ENCODE data around the gene PRRC2B. TPM values are rescaled to one million over a fixed set of nuclear protein-coding genes. Genes with fewer than 3 reads are reported as not detected.

The PRRC2B gene
- total RNA-seq, 1 experiment from 2014 or later, result 170 TPM

GRCh38 chr9:131522257-131523085 lies 128.6 kb downstream of the PRRC2B start:
- ATAC-seq (no peak), DNase-seq (ENCODE audit: low read depth, low spot score) (no peak)
- intact Hi-C loops (cut with micrococcal nuclease), result no loop called here
- Histone ChIP-seq H4K20me1 (ENCODE audit: insufficient read depth) (no peaks in the 10 kb centered on the region), H3K4me1 (ENCODE audit: control insufficient read depth in 1 of 2, insufficient read depth in 2 of 2, low read length in 2 of 2) (no peaks in the 10 kb centered on the region), H3K36me3 (ENCODE audit: control insufficient read depth in 1 of 2, insufficient read depth in 2 of 2, low read length in 2 of 2) (peaks cover 9 to 28% of the 10 kb centered on the region in 2 experiments; a peak in 3 of 4 replicates), H3K27me3 (ENCODE audit: insufficient read depth, low read length) (no peaks in the 10 kb centered on the region), H3K4me3 (replicated peaks in 1 of 2; ENCODE audit: low read depth in 1 of 2, low read length in 2 of 2) (no peak overlapping the region), H3K4me2 (ENCODE audit: low read length) (no peak overlapping the region), H2AFZ (ENCODE audit: low read depth, low read length, poor library complexity, severe bottlenecking) (no peak overlapping the region), H3K9ac (ENCODE audit: low read length) (no peak overlapping the region), H3K79me2 (ENCODE audit: insufficient read depth, low read length) (no peaks in the 10 kb centered on the region), H3K9me2 (ENCODE audit: insufficient read depth) (no peaks in the 10 kb centered on the region), H3K27ac (ENCODE audit: low read depth, low read length) (no peak overlapping the region), H3K9me3 (ENCODE audit: control insufficient read depth in 1 of 2, insufficient read depth in 1 of 2, low read depth in 1 of 2, low read length in 2 of 2) (no peaks in the 10 kb centered on the region)
- BruUV-seq (replicated peaks), result no TSS peak
- CTCF ChIA-PET, result no interaction called here
- TF ChIP-seq CEBPB (IDR thresholded peaks at IDR 0.05; ENCODE audit: low read depth), result no peak
- TF ChIP-seq ZNF274 (IDR thresholded peaks at IDR 0.05; ENCODE audit: low read depth, low read length), result no peak
- no peak for TF ChIP-seq MAX (IDR thresholded peaks at IDR 0.05)
- no peak for TF ChIP-seq ATF3 (IDR thresholded peaks at IDR 0.05)
- TF ChIP-seq POLR2A (IDR thresholded peaks at IDR 0.05; ENCODE audit: borderline replicate concordance, extremely low read depth, insufficient read depth, insufficient read length), result no peak
- no peak for TF ChIP-seq FOSL1 (IDR thresholded peaks at IDR 0.05; ENCODE audit: low read depth)
- no peak for TF ChIP-seq CTCF (IDR thresholded peaks at IDR 0.05 in 2 of 3, conservative IDR thresholded peaks at IDR 0.05 in 1 of 3; ENCODE audit: borderline replicate concordance in 1 of 3, insufficient read depth in 1 of 3, low read depth in 2 of 3, low read length in 2 of 3)
- no peak for TF ChIP-seq ZBTB33 (IDR thresholded peaks at IDR 0.05; ENCODE audit: extremely low read depth, insufficient replicate concordance, low read length)
- TF ChIP-seq SRF (IDR thresholded peaks at IDR 0.05; ENCODE audit: low read depth), result no peak
- TF ChIP-seq RAD21 (IDR thresholded peaks at IDR 0.05; ENCODE audit: low read depth), result no peak
- TF ChIP-seq CBX3 (IDR thresholded peaks at IDR 0.05; ENCODE audit: low read depth), result no peak
- TF ChIP-seq SP1 (IDR thresholded peaks at IDR 0.05; ENCODE audit: low read depth), result no peak
- no peak for TF ChIP-seq ELF1 (IDR thresholded peaks at IDR 0.05; ENCODE audit: borderline replicate concordance, low read depth)
- TF ChIP-seq EZH2 (IDR thresholded peaks at IDR 0.05), result no peak
- TF ChIP-seq TCF7L2 (IDR thresholded peaks at IDR 0.05; ENCODE audit: borderline replicate concordance, extremely low read depth, insufficient read depth, insufficient read length), result no peak
- TF ChIP-seq EZH2phosphoT487 (IDR thresholded peaks at IDR 0.05; ENCODE audit: borderline replicate concordance), result no peak
- TF ChIP-seq POLR2AphosphoS5 (IDR thresholded peaks at IDR 0.05; ENCODE audit: low read depth, low read length), result no peak
- RAD21 ChIA-PET (ENCODE audit: low non-redundant PET in 1 of 2, low total read pairs in 2 of 2, uncharacterized antibody in 2 of 2, unreplicated experiment in 2 of 2), result no interaction called here
- POLR2A ChIA-PET, result no interaction called here

Data from HCT116 (cell line).